ENCODE results near the gene FOLR2.

Gene FOLR2

GRCh38 chr11:72235351-72236057 is 18.9 kb downstream of the FOLR2 start:
- DNase-seq (ENCODE audit: low read depth), result no peak
- no peak overlapping the region for H3K4me3 ChIP-seq (ENCODE audit: low read depth, low read length)
- TF ChIP-seq, protein P1, sequence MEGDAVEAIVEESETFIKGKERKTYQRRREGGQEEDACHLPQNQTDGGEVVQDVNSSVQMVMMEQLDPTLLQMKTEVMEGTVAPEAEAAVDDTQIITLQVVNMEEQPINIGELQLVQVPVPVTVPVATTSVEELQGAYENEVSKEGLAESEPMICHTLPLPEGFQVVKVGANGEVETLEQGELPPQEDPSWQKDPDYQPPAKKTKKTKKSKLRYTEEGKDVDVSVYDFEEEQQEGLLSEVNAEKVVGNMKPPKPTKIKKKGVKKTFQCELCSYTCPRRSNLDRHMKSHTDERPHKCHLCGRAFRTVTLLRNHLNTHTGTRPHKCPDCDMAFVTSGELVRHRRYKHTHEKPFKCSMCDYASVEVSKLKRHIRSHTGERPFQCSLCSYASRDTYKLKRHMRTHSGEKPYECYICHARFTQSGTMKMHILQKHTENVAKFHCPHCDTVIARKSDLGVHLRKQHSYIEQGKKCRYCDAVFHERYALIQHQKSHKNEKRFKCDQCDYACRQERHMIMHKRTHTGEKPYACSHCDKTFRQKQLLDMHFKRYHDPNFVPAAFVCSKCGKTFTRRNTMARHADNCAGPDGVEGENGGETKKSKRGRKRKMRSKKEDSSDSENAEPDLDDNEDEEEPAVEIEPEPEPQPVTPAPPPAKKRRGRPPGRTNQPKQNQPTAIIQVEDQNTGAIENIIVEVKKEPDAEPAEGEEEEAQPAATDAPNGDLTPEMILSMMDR (conservative IDR thresholded peaks at IDR 0.05; ENCODE audit: low read depth, low read length), result no peak

DNA sequence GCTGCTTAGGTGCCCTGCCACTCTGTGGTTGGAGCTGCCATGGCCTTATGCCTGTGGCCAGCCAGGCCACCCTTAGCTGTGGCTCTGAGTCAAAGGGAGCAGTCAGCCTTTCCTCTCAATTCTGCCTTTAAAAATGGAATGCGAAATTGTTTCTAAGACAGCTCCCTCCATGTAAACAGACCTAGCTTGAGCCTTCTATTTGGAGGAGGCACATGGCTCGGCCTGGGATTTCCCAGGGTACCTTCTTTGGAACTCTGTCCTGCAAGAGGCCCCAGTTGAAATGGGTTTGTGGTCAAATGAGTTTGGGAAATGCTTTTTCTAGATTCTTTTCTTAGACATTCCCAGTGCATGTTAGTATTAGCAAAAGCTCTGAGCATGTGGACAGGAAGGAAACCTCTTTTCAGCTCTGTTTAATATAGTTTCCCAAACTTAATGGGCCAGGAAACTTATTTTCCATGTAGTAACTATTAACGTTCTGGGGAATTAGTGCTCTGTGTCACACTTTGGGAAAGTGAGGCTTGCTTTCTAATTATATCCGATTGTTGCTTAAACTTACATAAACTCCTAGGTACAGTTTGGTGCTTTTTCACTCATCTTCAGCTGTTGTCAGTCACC is 19.6 kb downstream of the FOLR2 start:
- H3K4me3 ChIP-seq (ENCODE audit: low read depth, low read length), result no peak overlapping the region
- TF ChIP-seq, protein P1 (conservative IDR thresholded peaks at IDR 0.05; ENCODE audit: low read depth, low read length), result no peak
- no peak for DNase-seq (ENCODE audit: low read depth)

DNA sequence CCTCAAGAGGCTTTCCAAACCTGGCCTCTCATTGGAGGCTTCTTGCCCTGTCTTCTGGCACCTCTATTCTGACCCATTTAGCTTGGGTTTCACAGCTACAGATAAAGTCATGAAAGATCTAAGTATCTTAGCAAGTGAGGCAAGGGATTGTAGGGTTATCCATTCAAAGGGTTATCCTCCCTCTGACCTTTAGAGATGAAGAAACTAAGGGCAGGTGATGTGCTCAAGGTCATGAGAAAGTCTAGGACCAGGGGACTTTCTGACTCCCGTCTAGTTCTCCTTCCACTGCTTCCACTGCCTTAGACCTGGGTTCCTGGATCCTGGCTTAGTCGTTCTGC is 20.1 kb downstream of the FOLR2 start:
- DNase-seq (ENCODE audit: low read depth), result no peak
- TF ChIP-seq, protein P1 (conservative IDR thresholded peaks at IDR 0.05; ENCODE audit: low read depth, low read length), result no peak
- no peak overlapping the region for H3K4me3 ChIP-seq (ENCODE audit: low read depth, low read length)

GRCh38 chr11:72237112-72237931 is 20.7 kb downstream of the FOLR2 start:
- TF ChIP-seq, protein P1 (conservative IDR thresholded peaks at IDR 0.05; ENCODE audit: low read depth, low read length), result no peak
- no peak for DNase-seq (ENCODE audit: low read depth)
- H3K4me3 ChIP-seq (ENCODE audit: low read depth, low read length), result no peak overlapping the region

- peak; percentile 80 for DNase-seq (ENCODE audit: low read depth)
- no peak overlapping the region for H3K4me3 ChIP-seq (ENCODE audit: low read depth, low read length)
- TF ChIP-seq, protein P1 (conservative IDR thresholded peaks at IDR 0.05; ENCODE audit: low read depth, low read length), result peak; percentile 89
Observed at GRCh38 chr11:72238040-72238450, 21.5 kb downstream of the FOLR2 start.

- DNase-seq (ENCODE audit: low read depth), result no peak
- TF ChIP-seq, protein P1 (conservative IDR thresholded peaks at IDR 0.05; ENCODE audit: low read depth, low read length), result no peak
- H3K4me3 ChIP-seq (ENCODE audit: low read depth, low read length), result no peak overlapping the region
Observed at GRCh38 chr11:72238492-72239312, 22.1 kb downstream of the FOLR2 start.

Measured in choroid plexus epithelial cell (primary cell).